GM19438 (cell line): ENCODE data around the gene HEYL.
A peak's percentile ranks its signal among the peaks of the same experiment; 100 is the strongest.
"Not testable (repeated sequence)": the region's sequence is repeated elsewhere in the genome, so short reads cannot be mapped to it uniquely, and the experiment has no call there.

Experiments used
- ATAC-seq: cut with Tn5 transposase; IDR thresholded peaks from one replicate; pipeline ENCODE4 v1.9.1; 2021; ENCODE audit warnings: low read depth; ENCODE audit not compliant: unreplicated experiment

Gene HEYL

DNA sequence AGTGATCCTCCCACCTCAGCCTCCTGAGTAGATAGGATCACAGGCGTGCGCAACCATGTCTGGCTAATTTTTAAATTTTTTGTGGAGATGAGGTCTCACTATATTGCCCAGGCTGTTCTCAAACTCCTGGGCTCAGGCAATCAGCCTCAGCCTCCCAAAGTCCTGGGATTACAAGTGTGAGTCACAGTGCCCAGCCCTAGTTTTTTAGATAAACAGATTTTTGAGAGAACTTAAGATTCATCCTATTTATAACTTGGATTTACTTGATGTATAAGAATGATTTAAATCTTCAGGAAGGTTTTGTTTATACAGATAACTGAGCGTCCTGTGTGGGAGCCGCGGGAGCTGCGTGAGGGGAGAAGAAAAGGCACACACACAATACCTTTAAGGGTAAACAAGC, 26.2 kb downstream of the HEYL start:
- no peak for ATAC-seq

DNA sequence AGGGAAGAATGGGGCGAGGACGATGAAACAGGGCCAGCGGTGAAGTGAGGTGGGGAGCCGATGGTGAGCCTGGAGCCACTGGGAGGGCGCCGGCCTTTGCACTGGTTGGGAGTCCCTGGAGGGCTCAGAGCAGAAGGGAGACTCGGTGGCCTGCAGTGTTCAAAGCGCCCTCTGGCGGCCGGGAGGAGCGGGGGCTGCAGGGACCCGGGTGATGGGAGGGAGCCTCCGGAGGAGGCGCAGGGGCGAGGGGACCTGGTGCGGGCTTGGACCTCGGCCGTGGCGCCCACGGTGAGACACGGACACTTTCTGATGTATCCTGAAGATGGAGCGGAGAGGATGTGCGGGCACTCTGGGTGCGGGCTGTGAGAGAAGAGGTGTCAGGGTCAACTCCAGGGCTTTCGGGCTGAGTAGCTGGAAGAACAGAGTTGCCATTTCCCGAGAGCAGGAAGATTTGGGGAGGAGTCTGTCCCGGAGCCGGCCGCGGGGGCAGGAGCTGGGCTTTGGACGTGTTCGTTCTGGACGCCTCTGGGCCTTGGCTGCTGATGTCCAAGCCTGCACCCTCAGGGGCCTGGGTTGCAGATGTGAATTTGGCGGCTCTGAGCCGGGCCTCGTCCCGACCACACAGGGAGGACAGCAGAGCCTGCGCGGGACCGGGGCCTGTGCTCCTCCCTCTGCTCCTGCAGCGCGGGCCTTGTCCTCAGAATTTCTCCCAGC, 29.7 kb downstream of the HEYL start:
- ATAC-seq, result peak; percentile 64

DNA sequence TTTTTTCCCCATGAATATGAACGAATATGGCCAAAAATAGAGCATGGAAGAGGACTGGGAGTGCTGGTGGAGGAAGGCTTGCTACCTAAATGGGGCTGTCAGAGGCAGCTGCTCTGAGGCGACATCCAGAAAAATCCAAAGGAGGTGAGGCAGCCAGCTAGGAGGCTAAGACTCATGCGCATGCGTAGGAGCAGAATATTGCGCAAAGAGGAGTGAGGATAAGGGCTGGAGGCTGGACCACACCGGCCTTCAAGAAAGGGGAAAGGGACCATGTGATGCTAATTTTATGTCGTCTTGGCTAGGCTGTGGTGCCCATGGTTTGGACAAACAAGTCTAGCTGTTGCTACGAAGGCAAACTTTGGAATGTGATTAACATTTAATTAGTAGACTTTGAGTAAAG, 30.5 kb downstream of the HEYL start:
- no peak for ATAC-seq

DNA sequence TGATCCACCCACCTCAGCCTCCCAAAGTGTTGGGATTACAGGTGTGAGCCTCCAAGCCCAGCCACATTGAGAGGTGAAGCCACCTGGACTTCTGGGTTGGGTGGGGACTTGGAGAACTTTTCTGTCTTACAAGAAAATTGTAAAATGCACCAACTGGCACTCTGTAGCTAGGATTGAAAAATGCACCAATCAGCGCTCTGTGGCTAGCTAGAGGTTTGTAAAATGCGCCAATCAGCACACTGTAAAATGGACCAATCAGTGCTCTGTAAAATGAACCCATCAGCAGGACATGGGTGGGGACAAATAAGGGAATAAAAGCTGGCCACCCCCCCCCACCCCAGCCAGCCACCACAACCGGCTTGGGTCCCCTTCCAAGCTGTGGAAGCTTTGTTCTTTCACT, 35.8 kb downstream of the HEYL start:
- ATAC-seq, result not testable (repeated sequence)

DNA sequence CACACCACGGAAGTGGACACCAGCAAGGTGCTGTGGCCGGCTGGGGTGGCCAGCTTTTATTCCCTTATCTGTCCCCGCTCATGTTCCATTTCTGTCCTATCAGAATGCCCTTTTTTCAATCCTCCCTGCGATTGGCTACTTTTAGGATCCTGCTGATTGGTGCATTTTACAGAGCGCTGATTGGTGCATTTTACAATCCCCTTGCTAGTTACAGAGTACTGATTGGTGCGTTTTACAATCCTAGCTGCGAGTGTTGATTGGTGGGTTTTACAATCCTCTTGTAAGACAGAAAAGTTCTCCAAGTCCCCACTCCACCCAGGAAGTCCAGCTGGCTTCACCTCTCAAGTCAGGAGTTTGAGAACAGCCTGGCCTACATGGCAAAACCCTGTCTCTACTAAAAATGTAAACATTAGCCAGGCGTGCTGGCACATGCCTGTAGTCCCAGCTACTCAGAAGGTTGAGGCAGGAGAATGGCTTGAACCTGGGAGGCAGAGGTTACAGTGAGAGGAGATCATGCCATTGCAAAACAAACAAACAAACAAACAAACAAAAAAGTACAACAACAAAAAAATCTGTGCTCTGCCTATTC, 37.7 kb downstream of the HEYL start:
- ATAC-seq, result not testable (repeated sequence)

DNA sequence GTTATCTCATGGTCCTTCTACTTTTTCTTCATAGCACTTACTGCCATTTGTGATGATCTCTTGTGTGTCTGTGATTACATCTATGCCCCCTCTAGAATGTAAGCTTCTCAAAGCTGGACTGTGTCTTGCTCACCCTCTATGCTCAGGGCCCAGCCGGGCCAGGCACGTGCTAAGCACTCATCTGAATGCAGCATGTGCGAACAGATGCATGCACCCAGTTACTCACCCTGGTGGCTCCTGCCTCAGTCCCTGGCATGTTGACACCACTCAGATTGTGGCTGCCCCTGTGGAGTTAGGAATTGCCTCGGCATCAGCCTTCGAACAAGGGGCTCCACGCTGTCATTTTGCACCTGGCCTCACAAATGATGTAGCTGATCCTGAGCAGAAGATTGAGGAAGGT, 43.3 kb downstream of the HEYL start:
- ATAC-seq, result no peak

DNA sequence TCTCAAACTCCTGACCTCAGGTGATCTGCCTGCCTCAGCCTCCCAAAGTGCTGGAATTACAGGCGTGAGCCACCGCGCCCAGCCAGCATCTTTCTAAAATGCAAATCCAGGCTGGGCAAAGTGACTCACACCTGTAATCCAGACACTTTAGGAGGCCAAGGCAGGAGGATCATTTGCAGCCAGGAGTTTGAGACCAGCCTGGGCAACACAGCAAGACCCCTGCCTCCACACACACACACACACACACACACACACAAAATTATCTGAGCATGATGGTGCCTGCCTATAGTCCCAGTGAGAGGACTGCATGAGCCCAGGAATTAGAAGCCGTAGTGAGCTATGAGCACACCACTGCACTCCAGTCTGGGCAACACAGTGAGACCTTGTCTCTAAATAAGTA, 46.1 kb downstream of the HEYL start:
- ATAC-seq, result no peak

DNA sequence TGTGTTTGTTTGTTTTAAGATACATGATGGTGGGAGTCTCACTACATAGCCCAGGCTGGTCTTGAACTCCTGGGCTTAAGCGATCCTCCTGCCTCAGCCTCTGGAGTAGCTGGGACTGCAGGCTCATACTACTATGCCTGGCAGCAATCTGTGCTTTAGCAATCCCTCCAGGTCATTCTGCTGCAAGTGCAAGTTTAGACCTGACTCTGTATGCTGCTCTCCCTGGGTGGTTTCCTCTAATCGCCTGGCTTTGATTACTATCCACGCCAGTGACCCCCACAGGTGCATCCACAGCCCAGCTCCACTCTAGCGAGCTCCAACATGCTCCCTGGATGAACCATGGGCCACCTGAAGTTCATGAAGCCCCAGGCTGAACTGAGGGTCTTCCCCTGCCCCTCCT, 47.4 kb downstream of the HEYL start:
- no peak for ATAC-seq

DNA sequence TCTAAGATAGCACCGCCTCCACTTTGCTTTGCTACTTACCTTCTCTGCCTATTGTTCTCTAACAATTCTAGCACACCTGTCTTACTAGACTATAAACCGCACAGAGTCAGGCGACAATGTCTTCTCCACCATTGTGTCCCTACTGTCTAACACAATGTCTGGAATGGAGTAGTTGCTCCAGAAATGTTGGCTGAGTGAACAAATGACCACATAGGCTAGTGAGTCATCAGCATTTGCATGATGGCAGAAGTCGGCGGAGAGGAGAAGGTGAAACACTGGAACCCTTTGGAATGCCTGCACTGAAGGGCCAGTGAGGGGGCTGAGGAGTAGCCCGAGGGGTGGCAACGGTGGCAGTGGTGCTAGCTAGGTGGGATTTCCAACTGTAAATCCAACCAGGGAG, 48.9 kb downstream of the HEYL start:
- no peak for ATAC-seq

DNA sequence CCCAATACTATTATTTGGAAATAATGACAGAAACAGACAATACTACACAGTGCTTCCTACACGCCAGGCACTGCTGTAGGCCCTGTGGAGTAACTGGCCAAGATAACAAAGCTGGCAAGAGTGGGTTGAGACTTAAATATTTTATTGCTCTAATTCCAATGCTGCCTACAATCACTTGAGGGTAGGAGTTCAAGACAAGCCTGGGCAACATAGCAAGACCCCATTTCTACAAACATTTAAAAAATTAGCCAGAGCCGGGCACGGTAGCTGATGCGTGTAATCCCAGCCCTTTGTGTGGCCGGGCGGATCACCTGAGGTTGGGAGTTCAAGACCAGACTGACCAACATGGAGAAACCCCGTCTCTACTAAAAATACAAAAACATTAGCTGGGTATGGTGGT, 53.5 kb downstream of the HEYL start:
- ATAC-seq, result no peak

DNA sequence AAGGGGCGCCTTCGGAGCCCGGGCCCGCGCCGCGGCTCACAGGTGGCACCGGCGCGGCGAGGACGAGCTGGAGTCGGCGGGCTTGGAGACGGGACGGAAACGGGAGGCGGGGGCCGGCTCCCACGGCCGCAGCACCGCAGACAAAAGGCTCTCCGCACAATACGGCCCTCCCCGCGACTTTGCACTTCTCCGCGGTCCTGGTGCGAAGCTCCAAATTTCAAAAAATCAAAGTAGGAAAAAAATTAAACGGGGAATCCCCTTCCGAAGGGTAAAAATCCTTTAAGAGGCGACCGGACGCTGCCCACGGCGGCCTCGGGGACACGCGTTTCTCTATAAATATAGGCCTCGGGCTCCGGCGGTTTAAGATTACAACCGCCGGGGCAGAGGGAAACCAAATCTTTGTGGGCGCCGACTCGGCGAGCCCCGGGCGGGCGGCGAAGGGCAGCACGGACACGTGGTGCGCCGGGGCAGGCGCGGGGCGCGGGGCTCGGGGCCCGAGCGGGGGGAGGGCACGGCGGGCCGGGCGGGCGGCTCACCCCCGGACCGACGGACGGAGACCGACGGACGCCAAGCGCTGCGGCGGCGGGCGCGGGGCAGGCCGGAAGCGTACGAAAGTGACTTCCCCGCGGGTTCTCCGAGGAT, 63.3 kb downstream of the HEYL start:
- ATAC-seq, result peak; percentile 29

DNA sequence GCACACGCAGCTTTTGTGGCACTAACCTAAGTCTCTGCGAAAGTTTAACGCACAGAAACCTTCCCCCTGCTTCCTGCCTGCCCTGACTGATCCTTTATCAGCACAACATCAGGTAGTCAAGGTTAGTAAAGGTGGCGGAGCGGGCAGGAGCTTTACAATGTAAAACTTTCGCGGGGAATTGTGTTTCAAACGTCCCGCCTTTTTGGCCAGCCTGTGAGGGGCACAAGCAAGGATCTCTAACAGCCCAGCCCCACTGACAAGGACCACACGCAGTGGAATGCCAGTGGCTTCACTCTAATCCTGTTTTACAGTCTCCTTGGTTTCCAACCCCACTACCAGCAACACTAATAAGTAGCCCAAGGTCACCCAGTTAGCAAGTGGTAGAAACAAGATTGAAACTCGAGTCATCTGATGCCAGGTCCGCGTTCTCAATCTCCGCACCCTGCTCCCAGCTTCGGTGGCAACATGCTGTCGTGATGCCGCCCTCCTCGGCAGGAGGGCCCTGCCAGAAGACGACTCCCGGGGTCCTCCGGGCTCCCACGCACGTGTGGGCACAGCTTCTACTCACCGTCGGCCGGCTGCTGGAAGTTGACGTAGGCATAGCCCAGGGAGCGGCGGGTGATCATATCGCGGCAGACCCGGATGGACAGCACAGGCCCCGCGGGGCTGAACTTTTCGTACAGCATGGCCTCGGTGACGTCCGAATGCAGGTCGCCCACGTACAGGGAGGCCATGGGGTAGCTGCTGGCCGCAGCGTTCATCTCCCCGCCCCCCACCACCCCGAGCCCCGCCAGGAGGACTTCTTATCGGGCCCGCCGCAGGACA, 64.0 kb downstream of the HEYL start:
- ATAC-seq, result no peak

DNA sequence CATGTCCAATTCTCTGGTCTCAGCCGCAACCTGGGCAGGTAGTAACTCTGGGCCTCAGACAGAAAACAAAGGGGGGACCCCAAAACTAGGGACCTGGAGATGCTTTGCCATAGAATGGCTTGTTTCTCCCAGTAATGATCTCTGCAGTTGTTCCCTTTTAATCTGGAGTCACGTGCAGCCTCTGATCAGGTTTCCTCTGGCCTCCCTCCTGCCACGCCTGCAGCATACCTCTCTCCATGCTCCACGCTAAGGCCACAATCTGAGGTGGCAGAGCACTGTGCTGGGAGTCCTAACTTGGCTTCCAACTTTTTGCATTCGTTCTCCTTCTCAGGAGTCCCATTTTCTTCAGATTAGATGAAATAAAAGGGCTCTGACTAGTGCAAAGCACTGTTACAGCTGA, 64.8 kb downstream of the HEYL start:
- no peak for ATAC-seq
